ENCODE data around the gene COL25A1. TPM values are rescaled to one million over a fixed set of nuclear protein-coding genes. Genes with fewer than 3 reads are reported as not detected.
"Not testable (repeated sequence)": the region's sequence is repeated elsewhere in the genome, so short reads cannot be mapped to it uniquely, and the experiment has no call there.

Gene COL25A1
- total RNA-seq, 2 experiments from 2014 or later = 0.36 TPM; not detected in 1

DNA sequence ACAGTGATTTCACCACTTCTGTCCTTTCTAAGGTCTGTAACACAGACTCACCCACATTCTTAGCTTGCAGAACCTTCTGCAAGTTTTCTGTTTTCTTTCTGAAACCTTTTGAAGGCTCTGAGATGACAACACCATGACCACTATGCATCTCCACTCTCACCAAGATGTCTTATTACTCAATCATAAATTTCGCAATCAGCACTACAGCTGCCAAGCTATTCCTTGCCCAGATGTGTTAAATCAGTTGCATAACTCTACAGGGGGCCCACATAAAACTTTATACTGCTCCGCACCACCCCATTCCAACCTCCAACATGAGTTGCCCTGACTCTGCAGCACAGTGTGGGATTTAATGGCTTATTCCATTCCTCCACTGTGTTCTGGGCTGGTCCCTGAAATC lies 229.9 kb downstream of the COL25A1 start:
- no peaks in the 10 kb centered on the region for H3K36me3 Mint-ChIP-seq
- no peaks in the 10 kb centered on the region for H3K9me3 Mint-ChIP-seq
- H3K27me3 Mint-ChIP-seq = peaks cover 14% of the 10 kb centered on the region
- no peak overlapping the region for H3K27ac Mint-ChIP-seq
- DNase-seq = no peak
- no peaks in the 10 kb centered on the region for H3K4me1 Mint-ChIP-seq
- no peak overlapping the region for H3K4me3 Mint-ChIP-seq

DNA sequence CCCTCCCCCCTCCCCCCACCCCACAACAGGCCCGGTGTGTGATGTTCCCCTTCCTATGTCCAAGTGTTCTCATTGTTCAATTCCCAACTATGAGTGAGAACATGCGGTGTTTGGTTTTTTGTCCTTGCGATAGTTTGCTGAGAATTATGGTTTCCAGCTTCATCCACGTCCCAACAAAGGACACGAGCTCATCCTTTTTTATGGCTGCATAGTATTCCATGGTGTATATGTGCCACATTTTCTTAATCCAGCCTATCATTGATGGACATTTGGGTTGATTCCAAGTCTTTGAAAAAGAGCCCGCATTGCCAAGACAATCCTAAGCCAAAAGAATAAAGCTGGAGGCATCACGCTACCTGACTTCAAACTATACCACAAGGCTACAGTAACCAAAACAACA lies 231.8 kb downstream of the COL25A1 start:
- DNase-seq, H3K27ac Mint-ChIP-seq, H3K36me3 Mint-ChIP-seq, H3K4me3 Mint-ChIP-seq, H3K9me3 Mint-ChIP-seq, H3K4me1 Mint-ChIP-seq: not testable (repeated sequence)
- H3K27me3 Mint-ChIP-seq = peaks cover 14% of the 10 kb centered on the region

DNA sequence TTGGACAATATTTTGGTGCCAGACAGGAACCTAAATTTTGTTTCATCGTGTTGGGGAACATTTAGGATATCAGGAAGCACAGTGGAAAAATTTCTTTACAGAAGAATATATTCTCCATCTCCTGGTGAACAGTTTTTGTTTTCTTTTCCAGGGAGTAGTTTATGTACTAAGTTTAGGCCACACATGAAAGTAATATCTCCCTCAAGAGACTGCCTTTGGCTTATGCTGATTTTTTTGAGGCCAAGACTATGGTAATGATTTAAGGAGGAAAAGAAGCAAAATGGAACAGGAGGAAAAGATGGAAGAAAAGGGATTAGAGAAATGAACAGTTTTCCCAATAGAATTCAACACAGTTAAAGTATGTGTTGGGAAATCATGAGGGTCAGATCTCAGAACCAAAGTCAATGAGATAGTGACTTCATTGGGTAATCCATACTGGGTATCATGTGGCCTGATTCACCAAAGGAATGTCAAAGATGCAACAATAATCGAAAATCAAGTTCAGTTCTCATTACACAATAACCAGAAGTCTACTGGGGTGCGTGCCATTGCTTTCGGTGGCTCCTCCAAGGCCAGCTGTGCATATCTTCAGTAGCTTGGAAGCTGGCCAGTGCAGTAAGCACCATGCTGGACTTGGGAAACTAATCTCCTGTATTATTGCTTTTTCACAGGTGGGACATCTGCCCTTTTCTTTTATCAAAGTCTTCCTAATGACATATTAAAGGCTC lies 234.8 kb downstream of the COL25A1 start:
- Mint-ChIP-seq H3K27me3 (peaks cover 13% of the 10 kb centered on the region), H3K36me3 (no peaks in the 10 kb centered on the region), H3K4me1 (no peaks in the 10 kb centered on the region), H3K9me3 (no peaks in the 10 kb centered on the region), H3K4me3 (no peak overlapping the region), H3K27ac (no peak overlapping the region)
- DNase-seq = no peak

DNA sequence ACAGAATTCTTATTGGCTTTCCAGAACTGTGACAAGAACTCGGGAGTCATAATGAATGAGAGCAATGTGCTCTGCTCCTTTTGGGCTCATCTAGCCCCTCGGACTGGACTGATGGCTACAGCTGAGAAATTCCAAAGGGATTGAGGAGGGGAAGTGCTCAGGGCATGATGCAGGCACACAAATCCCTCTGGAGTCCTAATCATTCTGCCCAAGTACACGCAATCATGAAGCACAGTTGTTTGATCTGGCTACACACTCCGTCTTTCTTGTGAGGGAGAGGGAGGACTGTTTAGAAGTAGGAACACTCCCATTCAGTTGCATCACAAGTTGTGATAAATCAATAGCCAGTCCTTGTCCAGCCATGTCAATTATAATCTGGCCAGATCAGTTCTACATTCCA lies 237.5 kb downstream of the COL25A1 start:
- no peak overlapping the region for H3K4me3 Mint-ChIP-seq
- H3K36me3 Mint-ChIP-seq = no peaks in the 10 kb centered on the region

DNA sequence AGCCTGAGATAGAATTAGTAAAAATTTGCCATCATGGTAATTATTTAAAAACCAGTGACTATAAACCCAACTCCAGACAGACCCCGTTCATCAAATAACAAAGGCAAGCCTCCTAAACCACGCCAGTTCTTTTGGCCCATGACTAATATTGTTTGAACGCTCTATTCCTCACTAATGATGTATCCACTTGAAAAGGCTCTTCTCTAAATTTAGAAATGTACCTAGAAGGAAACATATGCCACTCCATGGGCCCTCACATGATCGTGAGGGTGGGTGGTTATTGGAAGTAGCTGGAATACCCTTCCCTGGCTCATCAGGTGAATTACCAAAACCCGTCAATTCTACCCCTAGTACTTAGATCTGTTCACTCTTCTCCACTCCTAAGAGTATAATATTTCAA lies 249.2 kb downstream of the COL25A1 start:
- Mint-ChIP-seq H3K4me3 (no peak overlapping the region), H3K36me3 (no peaks in the 10 kb centered on the region), H3K27me3 (peaks cover 11% of the 10 kb centered on the region), H3K4me1 (no peaks in the 10 kb centered on the region), H3K27ac (no peak overlapping the region), H3K9me3 (no peaks in the 10 kb centered on the region)
- no peak for DNase-seq

More for the DNA sequence above, 237.5 kb downstream of the COL25A1 start:
- no peak for DNase-seq
- Mint-ChIP-seq H3K27me3 (peaks cover 6% of the 10 kb centered on the region), H3K9me3 (no peaks in the 10 kb centered on the region), H3K27ac (no peak overlapping the region), H3K4me1 (no peaks in the 10 kb centered on the region)

DNA sequence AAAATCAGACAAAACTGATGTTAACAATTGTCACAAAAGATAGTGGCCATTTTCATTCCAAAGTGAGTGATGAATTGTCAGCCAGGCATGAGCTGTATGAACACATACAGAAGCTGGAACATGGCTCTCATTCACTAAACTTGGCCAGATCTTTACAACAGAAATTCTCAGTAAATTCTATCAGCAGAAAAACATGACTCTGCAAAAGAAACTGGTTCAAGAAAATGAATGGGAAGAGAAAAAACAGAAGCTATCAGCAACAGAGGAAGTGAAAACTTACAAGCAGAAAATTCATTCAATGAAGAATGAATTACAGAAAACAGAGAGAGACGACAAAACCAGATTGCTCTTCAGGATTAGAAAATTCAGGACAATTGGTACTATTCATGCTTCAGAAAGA lies 249.6 kb downstream of the COL25A1 start:
- H3K4me3 Mint-ChIP-seq = no peak overlapping the region
- no peak overlapping the region for H3K27ac Mint-ChIP-seq
- H3K27me3 Mint-ChIP-seq = peaks cover 11% of the 10 kb centered on the region
- no peaks in the 10 kb centered on the region for H3K36me3 Mint-ChIP-seq
- no peak for DNase-seq
- H3K9me3 Mint-ChIP-seq = no peaks in the 10 kb centered on the region
- H3K4me1 Mint-ChIP-seq = no peaks in the 10 kb centered on the region

DNA sequence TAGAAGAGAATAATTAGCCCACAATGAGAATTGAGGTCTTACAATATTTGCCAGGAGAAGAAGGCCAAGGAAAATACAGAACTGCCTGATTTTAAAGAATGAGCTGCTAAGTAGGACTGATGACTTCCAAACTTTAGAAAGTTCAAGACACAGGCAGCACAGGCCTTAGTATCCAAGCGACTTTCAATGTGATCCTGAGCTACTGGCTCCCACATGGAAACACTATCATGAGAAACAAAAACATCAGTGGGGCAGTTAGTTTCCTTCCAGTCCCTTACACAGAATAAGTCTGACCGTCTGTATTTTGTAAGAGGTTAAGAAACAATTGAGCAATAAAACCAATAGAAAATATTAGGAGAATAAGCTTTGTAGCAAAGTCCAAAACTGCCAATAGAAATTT lies 251.4 kb downstream of the COL25A1 start:
- Mint-ChIP-seq H3K36me3 (no peaks in the 10 kb centered on the region), H3K27ac (no peak overlapping the region)

DNA sequence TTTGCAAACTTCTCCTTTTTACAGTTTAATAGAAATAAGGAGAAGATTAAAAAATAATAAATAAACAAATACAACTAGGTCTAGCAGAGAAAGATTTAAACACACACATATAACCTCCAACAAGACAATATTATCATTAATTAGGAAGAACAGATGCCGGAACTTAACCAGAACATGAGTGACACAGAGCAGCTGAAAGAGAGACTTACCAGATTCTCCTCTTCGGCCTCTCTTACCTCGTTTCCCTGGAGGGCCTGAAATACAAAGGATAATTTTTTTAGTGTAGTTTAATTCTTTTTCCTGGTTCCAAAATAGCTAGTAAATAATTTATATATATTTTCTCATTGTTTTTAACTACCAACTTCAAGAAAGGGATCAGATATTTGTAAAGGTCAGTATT lies 252.5 kb downstream of the COL25A1 start:
- Mint-ChIP-seq H3K27ac (no peak overlapping the region), H3K9me3 (no peaks in the 10 kb centered on the region), H3K27me3 (peaks cover 8% of the 10 kb centered on the region), H3K4me3 (no peak overlapping the region), H3K4me1 (peaks cover 5% of the 10 kb centered on the region), H3K36me3 (no peaks in the 10 kb centered on the region)
- DNase-seq = no peak

More for the DNA sequence above, 251.4 kb downstream of the COL25A1 start:
- no peaks in the 10 kb centered on the region for H3K9me3 Mint-ChIP-seq
- no peak for DNase-seq
- H3K27me3 Mint-ChIP-seq = peaks cover 8% of the 10 kb centered on the region
- peaks cover 5% of the 10 kb centered on the region for H3K4me1 Mint-ChIP-seq
- no peak overlapping the region for H3K4me3 Mint-ChIP-seq

DNA sequence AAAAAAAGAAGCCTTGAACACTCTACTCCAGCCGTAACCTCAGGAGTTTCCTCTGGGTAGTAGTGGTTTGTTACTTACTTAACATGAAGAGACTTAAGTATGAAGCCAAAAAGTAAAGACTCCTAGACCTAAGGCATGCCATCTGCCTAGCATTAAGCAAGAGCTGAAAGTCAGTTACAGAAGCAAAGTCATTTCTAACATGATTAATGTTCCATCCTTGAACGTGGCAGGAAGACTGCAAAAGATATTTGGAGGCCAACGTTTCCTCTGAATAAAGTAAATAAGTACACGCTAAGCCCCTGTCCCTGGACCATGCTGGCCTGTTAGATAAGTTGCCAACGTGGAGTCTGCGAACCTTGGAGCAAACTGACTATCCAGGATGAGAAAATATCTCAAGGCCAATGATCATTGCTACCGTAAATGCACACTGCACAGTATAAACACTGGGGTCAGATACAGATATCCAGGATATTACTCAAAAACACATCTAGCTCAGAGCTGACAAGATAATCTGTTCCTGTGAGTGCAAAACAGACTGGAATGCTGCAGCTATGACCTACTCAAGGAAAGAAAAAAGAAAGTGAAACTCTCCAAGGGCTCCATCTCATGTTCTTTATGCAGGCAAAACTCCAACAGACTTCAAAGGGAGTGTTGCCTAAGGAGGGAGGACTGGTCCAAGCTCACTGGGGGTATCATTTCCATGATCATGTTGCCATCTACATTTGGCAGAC lies 255.8 kb downstream of the COL25A1 start:
- H3K27ac Mint-ChIP-seq = no peak overlapping the region
- H3K9me3 Mint-ChIP-seq = no peaks in the 10 kb centered on the region
- H3K4me3 Mint-ChIP-seq = no peak overlapping the region
- no peaks in the 10 kb centered on the region for H3K36me3 Mint-ChIP-seq
- no peak for DNase-seq
- peaks cover 5% of the 10 kb centered on the region for H3K27me3 Mint-ChIP-seq
- H3K4me1 Mint-ChIP-seq = peaks cover 5% of the 10 kb centered on the region

DNA sequence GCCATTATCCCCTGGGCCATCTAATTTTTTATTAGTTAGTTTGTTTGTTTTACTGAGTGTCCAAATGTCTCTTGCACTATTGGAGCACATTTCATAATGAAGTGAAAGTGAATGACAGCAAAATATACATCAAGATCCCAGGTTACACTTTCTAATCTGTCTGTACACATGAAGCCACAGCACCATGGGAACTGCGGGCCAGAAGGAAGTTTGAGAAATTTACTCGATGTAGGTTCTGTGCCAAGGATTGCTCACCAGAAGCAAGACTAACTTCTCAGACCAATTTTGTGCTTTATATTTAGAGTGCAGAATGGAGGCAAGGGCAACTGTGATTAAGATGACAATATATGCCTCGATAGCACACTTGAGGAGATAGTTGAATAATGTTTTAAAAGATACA lies 258.0 kb downstream of the COL25A1 start:
- Mint-ChIP-seq H3K4me1 (peaks cover 5% of the 10 kb centered on the region), H3K9me3 (no peaks in the 10 kb centered on the region), H3K4me3 (no peak overlapping the region), H3K27me3 (peaks cover 5% of the 10 kb centered on the region), H3K27ac (no peak overlapping the region), H3K36me3 (no peaks in the 10 kb centered on the region)
- DNase-seq = no peak

DNA sequence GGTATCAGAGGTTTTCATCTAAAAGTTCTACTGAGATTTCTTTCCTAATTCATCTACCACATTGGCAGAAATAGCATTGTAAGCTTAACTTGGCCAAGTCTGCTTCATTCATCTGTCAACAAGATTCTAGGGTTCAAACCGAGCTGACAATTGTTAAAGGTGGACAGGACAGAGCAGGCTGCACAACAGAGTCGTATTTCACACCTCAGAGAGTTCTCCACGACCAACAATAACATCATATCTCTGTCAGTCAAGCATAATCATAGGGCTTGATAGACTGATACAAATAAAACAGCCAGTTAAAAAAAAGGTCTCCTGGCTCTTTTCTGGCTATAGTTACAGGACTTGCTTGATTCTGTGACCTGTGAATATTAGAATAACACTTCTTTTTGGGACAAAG lies 259.2 kb downstream of the COL25A1 start:
- Mint-ChIP-seq H3K9me3 (no peaks in the 10 kb centered on the region), H3K4me1 (peaks cover 5% of the 10 kb centered on the region), H3K4me3 (no peak overlapping the region), H3K27ac (no peak overlapping the region), H3K36me3 (no peaks in the 10 kb centered on the region), H3K27me3 (peaks cover 5% of the 10 kb centered on the region)
- DNase-seq = no peak

DNA sequence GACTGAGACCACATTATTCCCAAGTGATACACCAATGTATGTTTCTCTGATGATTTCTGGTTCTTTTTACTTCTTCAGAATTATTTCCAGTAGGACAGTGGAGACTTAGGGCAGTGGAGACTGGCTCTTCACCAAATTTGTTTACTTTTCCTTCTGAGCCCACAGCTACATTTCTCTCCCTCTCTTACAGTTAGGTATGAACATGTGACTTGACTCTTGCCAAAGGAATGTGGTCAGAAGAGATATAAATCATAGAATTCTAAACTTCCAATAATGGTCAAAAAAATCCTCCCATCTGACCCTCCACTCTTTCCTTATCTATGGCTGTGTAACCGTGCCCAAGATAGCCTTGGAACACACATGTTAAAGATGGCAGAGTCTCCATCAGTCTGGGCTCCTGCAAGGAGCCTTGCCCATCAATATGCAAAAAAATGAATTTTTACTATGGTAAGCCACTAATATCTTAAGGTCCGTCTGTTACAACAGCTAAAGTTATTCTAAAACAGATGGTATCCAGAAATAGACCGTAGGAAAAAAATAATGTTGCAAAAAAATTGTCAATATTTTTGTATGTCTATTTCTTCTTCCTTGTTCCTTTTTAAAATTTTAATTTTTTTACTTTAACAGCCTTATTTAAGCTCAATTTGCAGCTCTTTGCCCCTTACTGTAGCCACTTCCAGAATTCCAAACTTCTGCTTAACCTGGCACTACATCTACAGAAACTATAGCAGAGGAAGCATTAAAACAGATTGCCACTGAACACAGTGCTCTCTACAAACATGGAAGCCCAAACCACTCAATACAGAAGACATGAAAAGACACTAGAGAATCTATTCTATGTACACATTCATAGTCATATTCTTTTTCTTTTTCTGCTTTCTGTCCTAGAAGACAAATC lies 260.7 kb downstream of the COL25A1 start:
- no peaks in the 10 kb centered on the region for H3K9me3 Mint-ChIP-seq
- no peaks in the 10 kb centered on the region for H3K36me3 Mint-ChIP-seq
- H3K4me1 Mint-ChIP-seq = peaks cover 2% of the 10 kb centered on the region
- no peak overlapping the region for H3K27ac Mint-ChIP-seq
- H3K4me3 Mint-ChIP-seq = no peak overlapping the region
- no peak for DNase-seq
- H3K27me3 Mint-ChIP-seq = peaks cover 5% of the 10 kb centered on the region

DNA sequence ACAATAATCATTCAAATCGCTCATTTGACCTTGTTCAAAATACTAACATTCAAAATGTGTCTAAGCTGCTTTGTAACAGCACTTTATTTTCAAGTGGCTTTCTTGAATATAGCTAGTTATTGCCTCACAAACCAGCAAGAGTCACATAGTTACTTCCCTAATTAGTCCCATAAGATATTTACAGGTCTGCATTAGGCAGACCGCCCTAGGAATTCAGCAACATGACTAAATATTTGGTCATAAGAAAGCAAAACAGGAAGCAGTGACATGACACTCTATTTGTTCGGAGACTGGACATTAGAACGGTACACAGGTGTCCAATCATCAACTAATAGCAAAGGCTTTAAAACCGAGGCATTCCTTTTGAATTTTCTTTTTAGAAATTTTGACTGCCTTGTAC lies 262.0 kb downstream of the COL25A1 start:
- no peak overlapping the region for H3K4me3 Mint-ChIP-seq
- H3K27me3 Mint-ChIP-seq = peaks cover 5% of the 10 kb centered on the region
- H3K9me3 Mint-ChIP-seq = no peaks in the 10 kb centered on the region
- no peaks in the 10 kb centered on the region for H3K4me1 Mint-ChIP-seq
- no peaks in the 10 kb centered on the region for H3K36me3 Mint-ChIP-seq
- H3K27ac Mint-ChIP-seq = no peak overlapping the region
- no peak for DNase-seq

DNA sequence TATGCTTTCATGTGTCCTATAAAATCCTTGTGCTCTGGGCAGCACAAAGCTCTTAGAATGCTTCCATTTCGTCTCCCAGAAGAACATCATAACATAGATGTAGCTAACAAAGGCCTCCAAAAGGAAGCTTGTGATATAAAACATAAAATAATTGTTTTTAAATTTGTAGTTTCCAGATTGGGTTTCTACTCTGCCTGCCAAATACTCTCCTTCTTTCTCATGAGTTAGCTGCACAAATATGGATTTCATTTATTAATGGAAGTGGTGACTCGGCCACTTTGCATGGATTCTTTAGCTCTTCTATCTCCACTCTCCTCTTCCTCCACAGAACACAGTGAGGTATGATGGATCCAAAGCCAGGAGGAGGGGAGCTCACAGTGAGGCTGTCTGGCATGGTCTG lies 265.4 kb downstream of the COL25A1 start:
- H3K36me3 Mint-ChIP-seq = no peaks in the 10 kb centered on the region
- no peak overlapping the region for H3K27ac Mint-ChIP-seq
- no peaks in the 10 kb centered on the region for H3K27me3 Mint-ChIP-seq
- H3K9me3 Mint-ChIP-seq = no peaks in the 10 kb centered on the region
- no peak for DNase-seq
- no peak overlapping the region for H3K4me3 Mint-ChIP-seq
- no peaks in the 10 kb centered on the region for H3K4me1 Mint-ChIP-seq

DNA sequence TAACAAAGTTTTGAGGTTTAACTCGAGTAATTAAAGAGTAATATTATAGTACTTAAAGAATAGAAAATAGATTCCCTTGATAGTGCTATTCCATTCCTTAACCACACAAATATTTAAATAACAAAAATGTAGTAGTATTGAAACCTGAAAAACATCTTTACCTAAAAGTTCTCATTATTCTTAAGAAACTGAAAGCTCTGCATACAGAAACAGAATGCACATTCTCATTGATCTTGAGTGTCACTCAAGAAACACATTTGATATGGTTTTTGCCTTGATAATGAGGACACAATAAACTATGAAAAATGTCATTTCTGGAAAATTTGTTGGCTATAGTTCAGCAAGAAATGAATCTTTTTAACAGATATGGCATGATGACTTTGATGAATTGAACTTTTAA lies 268.5 kb downstream of the COL25A1 start:
- Mint-ChIP-seq H3K9me3 (no peaks in the 10 kb centered on the region), H3K36me3 (no peaks in the 10 kb centered on the region), H3K4me1 (no peaks in the 10 kb centered on the region), H3K27ac (no peak overlapping the region), H3K27me3 (peaks cover under 1% of the 10 kb centered on the region), H3K4me3 (no peak overlapping the region)
- no peak for DNase-seq
